ENCODE results near the gene LPAR1. TPM values are rescaled to one million over a fixed set of nuclear protein-coding genes. Genes with fewer than 3 reads are reported as not detected.

The LPAR1 gene
- total RNA-seq, 1 experiment from 2014 or later, result 28.3 TPM

GRCh38 chr9:110960288-110960687 lies 78.0 kb downstream of the LPAR1 start:
- Histone ChIP-seq H3K4me1 (ENCODE audit: insufficient read depth, low read length, poor library complexity, severe bottlenecking) (no peaks in the 10 kb centered on the region), H3K36me3 (ENCODE audit: insufficient read depth, low read length, poor library complexity, severe bottlenecking) (peaks cover 10% of the 10 kb centered on the region), H3K27me3 (replicated peaks; ENCODE audit: insufficient read depth, low read depth, low read length, poor library complexity) (no peaks in the 10 kb centered on the region), H3K27ac (ENCODE audit: low read depth, low read length, poor library complexity, severe bottlenecking) (no peak overlapping the region), H3K4me3 (ENCODE audit: low read depth, low read length, poor library complexity, severe bottlenecking) (no peak overlapping the region), H3K9me3 (ENCODE audit: low read depth, low read length, poor library complexity, severe bottlenecking) (peaks cover 17% of the 10 kb centered on the region)
- ChIA-PET POLR2A (ENCODE audit: low non-redundant PET) (no interaction called here), CTCF (no interaction called here)
- DNase-seq (ENCODE audit: low spot score), result no peak
- BruUV-seq (replicated peaks), result no TSS peak
- intact Hi-C loops (cut with micrococcal nuclease; ENCODE audit: unreplicated experiment), result no loop called here
- TF ChIP-seq CTCF (conservative IDR thresholded peaks at IDR 0.05; ENCODE audit: low read depth, low read length) (no peak), EZH2 (IDR thresholded peaks at IDR 0.05; ENCODE audit: borderline replicate concordance, low read depth, low read length, poor library complexity, severe bottlenecking) (no peak)

DNA sequence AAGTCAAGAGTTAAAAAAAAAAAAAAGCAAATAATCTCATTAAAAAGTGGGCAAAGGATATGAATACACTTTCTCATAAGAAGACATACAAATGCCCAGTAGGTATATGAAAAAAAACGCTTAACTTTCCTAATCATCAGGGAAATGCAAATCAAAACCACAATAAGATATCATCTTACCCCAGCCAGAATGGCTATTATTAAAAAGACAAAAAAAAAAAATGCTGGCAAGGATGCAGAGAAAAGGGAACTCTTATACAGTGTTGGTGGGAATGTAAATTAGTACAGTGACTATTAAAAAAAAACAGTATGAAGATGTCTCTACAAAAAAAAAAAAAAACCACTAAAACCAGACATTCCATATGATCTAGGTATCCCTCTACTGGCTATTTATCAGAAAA lies 79.4 kb downstream of the LPAR1 start:
- intact Hi-C loops (cut with micrococcal nuclease; ENCODE audit: unreplicated experiment), result no loop called here
- TF ChIP-seq EZH2 (IDR thresholded peaks at IDR 0.05; ENCODE audit: borderline replicate concordance, low read depth, low read length, poor library complexity, severe bottlenecking) (no peak), CTCF (conservative IDR thresholded peaks at IDR 0.05; ENCODE audit: low read depth, low read length) (0 out of 2 replicates have a peak, but pooled peaks have one; percentile 11)
- Histone ChIP-seq H3K9me3 (ENCODE audit: low read depth, low read length, poor library complexity, severe bottlenecking) (peaks cover 31% of the 10 kb centered on the region), H3K27me3 (replicated peaks; ENCODE audit: insufficient read depth, low read depth, low read length, poor library complexity) (no peaks in the 10 kb centered on the region), H3K4me1 (ENCODE audit: insufficient read depth, low read length, poor library complexity, severe bottlenecking) (no peaks in the 10 kb centered on the region), H3K27ac (ENCODE audit: low read depth, low read length, poor library complexity, severe bottlenecking) (no peak overlapping the region), H3K36me3 (ENCODE audit: insufficient read depth, low read length, poor library complexity, severe bottlenecking) (peaks cover 10% of the 10 kb centered on the region), H3K4me3 (ENCODE audit: low read depth, low read length, poor library complexity, severe bottlenecking) (no peak overlapping the region)
- no TSS peak for BruUV-seq (replicated peaks)
- ChIA-PET POLR2A (ENCODE audit: low non-redundant PET) (no interaction called here), CTCF (no interaction called here)
- DNase-seq (ENCODE audit: low spot score), result peak; percentile 45

- TF ChIP-seq EZH2 (IDR thresholded peaks at IDR 0.05; ENCODE audit: borderline replicate concordance, low read depth, low read length, poor library complexity, severe bottlenecking) (no peak), CTCF (conservative IDR thresholded peaks at IDR 0.05; ENCODE audit: low read depth, low read length) (no peak)
- no peak overlapping the region for H3K27ac ChIP-seq (ENCODE audit: low read depth, low read length, poor library complexity, severe bottlenecking)
- ChIA-PET POLR2A (ENCODE audit: low non-redundant PET) (no interaction called here), CTCF (no interaction called here)
- peaks cover 10% of the 10 kb centered on the region for H3K36me3 ChIP-seq (ENCODE audit: insufficient read depth, low read length, poor library complexity, severe bottlenecking)
- intact Hi-C loops (cut with micrococcal nuclease; ENCODE audit: unreplicated experiment), result no loop called here
- H3K4me1 ChIP-seq (ENCODE audit: insufficient read depth, low read length, poor library complexity, severe bottlenecking), result peaks cover 19% of the 10 kb centered on the region
- no peak for DNase-seq (ENCODE audit: low spot score)
- no TSS peak for BruUV-seq (replicated peaks)
- H3K9me3 ChIP-seq (ENCODE audit: low read depth, low read length, poor library complexity, severe bottlenecking), result peaks cover 31% of the 10 kb centered on the region
- H3K4me3 ChIP-seq (ENCODE audit: low read depth, low read length, poor library complexity, severe bottlenecking), result no peak overlapping the region
- no peaks in the 10 kb centered on the region for H3K27me3 ChIP-seq (replicated peaks; ENCODE audit: insufficient read depth, low read depth, low read length, poor library complexity)
These were observed 83.4 kb downstream of the LPAR1 start for GRCh38 chr9:110954822-110955291.

Measured in A673 (cell line).